Effector memory CD4-positive, alpha-beta T cell (primary cell): ENCODE measurements around the gene CTNNBL1.

Experiments
- DNase-seq, 3 donors: peaks; one replicate each; pipeline ENCODE4 v3.0.0-alpha.2; 2020
- H3K27ac ChIP-seq: 2 replicates; pipeline ENCODE4 v1.7.0; 2013; ENCODE audit warnings: mild to moderate bottlenecking, low read length, moderate library complexity; ENCODE audit not compliant: insufficient read depth, poor library complexity, severe bottlenecking
- H3K27me3 ChIP-seq: replicated peaks from 2 replicates; pipeline ENCODE4 v1.7.0; 2013; ENCODE audit warnings: mild to moderate bottlenecking, low read length; ENCODE audit not compliant: insufficient read depth, control insufficient read depth, poor library complexity, severe bottlenecking
- H3K36me3 ChIP-seq: 2 replicates; pipeline ENCODE4 v1.7.0; 2013; ENCODE audit warnings: mild to moderate bottlenecking, low read length, moderate library complexity; ENCODE audit not compliant: control insufficient read depth, insufficient read depth
- H3K4me1 ChIP-seq: 2 replicates; pipeline ENCODE4 v1.7.0; 2013; ENCODE audit warnings: low read length, mild to moderate bottlenecking; ENCODE audit not compliant: control insufficient read depth, insufficient read depth, poor library complexity, severe bottlenecking
- H3K4me3 ChIP-seq: 2 replicates; pipeline ENCODE4 v1.7.0; 2013; ENCODE audit warnings: low read length, low read depth, mild to moderate bottlenecking; ENCODE audit not compliant: insufficient read depth, poor library complexity, severe bottlenecking
- H3K9me3 ChIP-seq: 2 replicates; pipeline ENCODE4 v1.7.0; 2013; ENCODE audit warnings: mild to moderate bottlenecking, low read length, moderate library complexity; ENCODE audit not compliant: control insufficient read depth

Gene CTNNBL1

GRCh38 chr20:37725855-37726254, 32.0 kb downstream of the CTNNBL1 start:
- H3K4me3 ChIP-seq = no peak overlapping the region
- H3K27me3 ChIP-seq = no peaks in the 10 kb centered on the region
- no peaks in the 10 kb centered on the region for H3K4me1 ChIP-seq
- no peak for DNase-seq
- no peak overlapping the region for H3K27ac ChIP-seq
- no peaks in the 10 kb centered on the region for H3K36me3 ChIP-seq
- H3K9me3 ChIP-seq = no peaks in the 10 kb centered on the region

DNA sequence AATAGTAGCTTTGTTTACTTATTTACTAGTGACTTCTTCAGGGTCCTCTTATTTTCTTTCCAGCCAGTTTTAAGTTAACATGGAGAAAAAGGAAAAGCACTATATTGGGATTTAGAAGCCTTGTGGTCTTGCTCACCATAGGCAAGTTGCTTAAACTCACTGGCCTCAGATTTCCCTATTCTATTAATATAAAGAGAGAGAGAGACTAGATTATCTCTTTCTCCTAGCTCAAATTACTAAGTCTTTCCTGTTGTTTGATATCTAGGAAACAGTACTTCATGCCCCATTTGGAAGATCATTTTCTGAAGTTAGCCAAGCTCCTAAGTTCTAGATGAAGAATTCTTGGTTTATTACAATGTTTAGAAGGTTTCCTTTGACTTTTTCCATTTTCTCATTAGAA, 32.5 kb downstream of the CTNNBL1 start:
- H3K4me1 ChIP-seq = no peaks in the 10 kb centered on the region
- no peaks in the 10 kb centered on the region for H3K27me3 ChIP-seq
- no peaks in the 10 kb centered on the region for H3K9me3 ChIP-seq
- H3K4me3 ChIP-seq = no peak overlapping the region
- H3K36me3 ChIP-seq = no peaks in the 10 kb centered on the region
- H3K27ac ChIP-seq = no peak overlapping the region
- DNase-seq = no peak

- Histone ChIP-seq H3K9me3 (no peaks in the 10 kb centered on the region), H3K27ac (no peak overlapping the region), H3K27me3 (no peaks in the 10 kb centered on the region), H3K4me3 (no peak overlapping the region), H3K4me1 (no peaks in the 10 kb centered on the region), H3K36me3 (no peaks in the 10 kb centered on the region)
- no peak for DNase-seq
Measured at GRCh38 chr20:37726971-37727956, 33.4 kb downstream of the CTNNBL1 start.

DNA sequence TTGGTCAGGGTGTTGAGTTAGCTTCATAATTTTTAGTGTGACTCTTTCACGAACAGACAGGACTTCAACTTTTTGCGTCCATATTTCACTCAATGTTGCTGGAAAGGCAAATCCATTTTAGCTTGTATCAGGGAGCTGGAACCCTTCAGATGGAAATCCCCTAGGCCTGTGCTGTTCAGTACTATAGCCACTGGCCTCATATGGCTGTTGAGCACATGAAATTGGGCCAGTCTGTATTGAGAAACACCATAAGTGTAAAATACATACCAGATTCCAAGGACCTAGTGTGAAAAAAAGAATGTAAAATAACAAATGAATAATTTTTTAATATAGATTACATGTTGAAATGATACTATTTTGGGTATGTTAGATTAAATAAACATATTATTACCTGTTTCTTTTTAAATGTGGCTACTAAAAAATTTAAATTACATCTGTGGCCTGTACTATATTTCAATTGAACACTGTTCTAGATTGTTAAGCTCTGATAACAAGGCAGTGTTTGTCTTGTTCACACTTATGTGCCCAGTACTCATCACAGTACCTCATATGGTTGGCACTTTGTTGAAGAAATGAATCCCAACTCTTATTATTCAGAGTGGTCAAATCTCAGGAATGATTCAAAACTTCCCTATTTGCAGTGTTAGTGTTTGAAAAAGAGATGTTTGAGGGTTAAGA, 34.3 kb downstream of the CTNNBL1 start:
- H3K36me3 ChIP-seq = peaks cover 1% of the 10 kb centered on the region
- H3K27ac ChIP-seq = no peak overlapping the region
- no peak overlapping the region for H3K4me3 ChIP-seq
- DNase-seq = no peak
- H3K9me3 ChIP-seq = no peaks in the 10 kb centered on the region
- no peaks in the 10 kb centered on the region for H3K4me1 ChIP-seq
- no peaks in the 10 kb centered on the region for H3K27me3 ChIP-seq

GRCh38 chr20:37728635-37728983, 34.8 kb downstream of the CTNNBL1 start:
- Histone ChIP-seq H3K27me3 (no peaks in the 10 kb centered on the region), H3K4me3 (no peak overlapping the region), H3K27ac (no peak overlapping the region), H3K36me3 (peaks cover 6% of the 10 kb centered on the region), H3K9me3 (no peaks in the 10 kb centered on the region), H3K4me1 (no peaks in the 10 kb centered on the region)
- no peak for DNase-seq

GRCh38 chr20:37729452-37729851, 35.6 kb downstream of the CTNNBL1 start:
- H3K4me1 ChIP-seq = no peaks in the 10 kb centered on the region
- peaks cover 7% of the 10 kb centered on the region for H3K36me3 ChIP-seq
- H3K27me3 ChIP-seq = no peaks in the 10 kb centered on the region
- H3K4me3 ChIP-seq = no peak overlapping the region
- H3K27ac ChIP-seq = no peak overlapping the region
- DNase-seq = no peak
- H3K9me3 ChIP-seq = no peaks in the 10 kb centered on the region

DNA sequence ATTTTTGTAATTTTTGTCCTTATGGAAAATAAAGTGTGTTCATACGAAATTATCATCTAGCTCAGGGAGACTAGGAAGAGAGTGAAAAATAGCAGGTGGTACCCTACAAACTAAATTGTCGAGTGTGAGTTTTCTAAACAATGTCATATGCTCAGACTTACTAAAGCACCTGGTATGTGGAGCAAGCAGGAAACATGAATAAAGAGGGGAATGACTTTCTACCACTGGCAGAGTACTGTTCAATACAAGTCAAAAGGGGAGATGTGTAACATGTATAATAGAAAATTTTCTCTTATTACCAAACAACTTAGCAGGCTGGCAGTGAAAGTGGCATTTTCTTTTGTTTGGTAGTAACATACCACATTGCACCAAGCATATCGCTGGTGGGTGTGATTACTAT, 36.1 kb downstream of the CTNNBL1 start:
- no peak for DNase-seq
- H3K27ac ChIP-seq = no peak overlapping the region
- H3K9me3 ChIP-seq = no peaks in the 10 kb centered on the region
- no peaks in the 10 kb centered on the region for H3K4me1 ChIP-seq
- no peaks in the 10 kb centered on the region for H3K27me3 ChIP-seq
- no peak overlapping the region for H3K4me3 ChIP-seq
- H3K36me3 ChIP-seq = peaks cover 11% of the 10 kb centered on the region

- no peak overlapping the region for H3K4me3 ChIP-seq
- H3K36me3 ChIP-seq = peaks cover 31% of the 10 kb centered on the region
- H3K9me3 ChIP-seq = no peaks in the 10 kb centered on the region
- no peak for DNase-seq
- H3K27ac ChIP-seq = no peak overlapping the region
- no peaks in the 10 kb centered on the region for H3K27me3 ChIP-seq
- H3K4me1 ChIP-seq = no peaks in the 10 kb centered on the region
Measured at GRCh38 chr20:37733416-37733815, 39.6 kb downstream of the CTNNBL1 start.

DNA sequence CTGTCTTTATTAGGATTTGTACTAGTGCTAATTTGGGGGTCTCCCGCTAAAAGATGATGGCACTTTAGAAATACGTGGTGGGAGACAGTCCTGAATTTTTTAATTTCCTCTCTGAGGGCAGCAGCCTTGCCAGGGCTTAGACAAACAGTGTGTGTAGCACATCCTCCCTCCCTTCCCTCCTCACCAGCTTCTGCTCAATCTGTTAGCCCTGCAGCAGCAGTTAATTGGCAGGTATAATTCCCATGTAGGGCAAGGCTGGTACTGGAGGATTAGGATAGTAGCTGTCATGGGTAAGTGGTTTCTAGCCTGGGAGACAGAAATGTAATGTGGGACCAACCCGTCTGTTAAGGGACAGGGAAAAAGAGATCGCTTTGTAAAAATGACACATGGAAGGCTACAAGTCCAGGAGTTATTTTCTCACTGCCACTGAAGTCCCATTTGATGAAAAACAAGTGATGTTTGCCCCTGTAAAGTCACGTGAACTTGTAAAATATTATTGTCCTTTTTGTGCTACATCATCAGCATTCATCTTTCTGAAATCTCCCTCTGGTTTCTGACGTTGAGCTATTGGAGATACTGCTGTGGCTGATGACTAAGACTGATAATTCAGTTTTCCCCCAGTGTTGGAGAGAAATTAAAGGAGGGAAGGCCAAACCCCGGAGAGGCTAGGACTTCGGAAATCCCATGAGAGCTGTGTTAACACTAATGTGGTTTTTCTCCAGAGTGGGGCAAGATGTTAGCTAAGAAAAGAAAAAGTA, 40.6 kb downstream of the CTNNBL1 start:
- no peaks in the 10 kb centered on the region for H3K27me3 ChIP-seq
- DNase-seq = no peak
- peaks cover 38% of the 10 kb centered on the region for H3K36me3 ChIP-seq
- H3K27ac ChIP-seq = no peak overlapping the region
- no peaks in the 10 kb centered on the region for H3K4me1 ChIP-seq
- H3K9me3 ChIP-seq = no peaks in the 10 kb centered on the region
- no peak overlapping the region for H3K4me3 ChIP-seq
